Measurements from ENCODE around the gene KANTR.

KANTR gene

DNA sequence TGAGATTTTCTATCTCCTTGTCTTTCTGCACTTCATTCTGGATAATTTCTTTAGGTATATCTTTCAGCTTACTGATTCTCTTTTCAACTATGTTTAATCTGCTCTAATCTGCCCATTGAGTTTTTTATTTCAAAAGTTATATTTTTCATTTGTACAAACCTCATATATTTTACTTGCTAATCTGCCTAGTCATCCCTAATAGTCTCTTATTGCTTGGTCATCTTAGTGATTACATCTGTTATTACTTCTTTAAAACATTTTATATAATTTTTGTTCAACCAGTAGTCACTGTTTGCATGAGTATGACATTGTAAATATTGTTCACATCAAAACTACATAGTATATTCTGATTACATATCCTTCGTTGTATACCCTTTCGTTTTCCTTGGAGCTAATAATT is 32.4 kb downstream of the KANTR start:
- no peak overlapping the region for H2BK15ac ChIP-seq (ENCODE audit: low read length)
- no peak overlapping the region for H3K9ac ChIP-seq (ENCODE audit: low read depth, low read length, poor library complexity)
- H3K18ac ChIP-seq (ENCODE audit: low read length) = no peak overlapping the region
- no peak for DNase-seq (ENCODE audit: low spot score)
- H3K4me2 ChIP-seq (ENCODE audit: insufficient read depth, low read length, poor library complexity, severe bottlenecking) = no peak overlapping the region
- H2AFZ ChIP-seq (ENCODE audit: low read length) = no peak overlapping the region
- no peaks in the 10 kb centered on the region for H3K79me1 ChIP-seq (ENCODE audit: low read depth, low read length)
- H3K27ac ChIP-seq (replicated peaks; ENCODE audit: low read length) = no peak overlapping the region
- H3K4me3 ChIP-seq (ENCODE audit: low read length in 2 of 2) = no peak overlapping the region
- no peak overlapping the region for H4K91ac ChIP-seq (ENCODE audit: low read depth, low read length, poor library complexity)
- no peak overlapping the region for H2BK5ac ChIP-seq (ENCODE audit: low read length)
- no peak overlapping the region for H3K14ac ChIP-seq (ENCODE audit: low read length)
- peaks cover 0 to 6% of the 10 kb centered on the region in 2 donors for H3K36me3 ChIP-seq (replicated peaks in 1 of 2; ENCODE audit: control insufficient read depth in 2 of 2, insufficient read depth in 2 of 2, low read length in 2 of 2)
- no peak overlapping the region for H2BK120ac ChIP-seq (ENCODE audit: low read depth, low read length)
- H3K27me3 ChIP-seq (ENCODE audit: control insufficient read depth in 3 of 3, insufficient read depth in 3 of 3, low read depth in 1 of 3, low read length in 3 of 3) = no peaks in the 10 kb centered on the region
- H2BK12ac ChIP-seq (ENCODE audit: low read length) = no peak overlapping the region
- H2AK5ac ChIP-seq (ENCODE audit: low read depth, low read length) = no peak overlapping the region
- H3K4me1 ChIP-seq (ENCODE audit: control insufficient read depth in 2 of 2, insufficient read depth in 1 of 2, low read depth in 1 of 2, low read length in 2 of 2) = no peaks in the 10 kb centered on the region
- no CpG with 5 or more reads among the region's 2 CpGs for WGBS, 2 donors (ENCODE audit: extremely low coverage in 2 of 2, insufficient read length in 2 of 2, insufficient replicate concordance in 1 of 2)
- no peak overlapping the region for H3K4ac ChIP-seq (ENCODE audit: low read length)
- peaks cover 0 to 5% of the 10 kb centered on the region in 2 donors for H3K9me3 ChIP-seq (replicated peaks in 1 of 2; ENCODE audit: control insufficient read depth in 2 of 2, insufficient read depth in 1 of 2, low read depth in 1 of 2, low read length in 2 of 2)
- no peak overlapping the region for H4K8ac ChIP-seq (ENCODE audit: low read depth, low read length)
- no peak overlapping the region for H3K23ac ChIP-seq (ENCODE audit: low read depth, low read length, poor library complexity)

DNA sequence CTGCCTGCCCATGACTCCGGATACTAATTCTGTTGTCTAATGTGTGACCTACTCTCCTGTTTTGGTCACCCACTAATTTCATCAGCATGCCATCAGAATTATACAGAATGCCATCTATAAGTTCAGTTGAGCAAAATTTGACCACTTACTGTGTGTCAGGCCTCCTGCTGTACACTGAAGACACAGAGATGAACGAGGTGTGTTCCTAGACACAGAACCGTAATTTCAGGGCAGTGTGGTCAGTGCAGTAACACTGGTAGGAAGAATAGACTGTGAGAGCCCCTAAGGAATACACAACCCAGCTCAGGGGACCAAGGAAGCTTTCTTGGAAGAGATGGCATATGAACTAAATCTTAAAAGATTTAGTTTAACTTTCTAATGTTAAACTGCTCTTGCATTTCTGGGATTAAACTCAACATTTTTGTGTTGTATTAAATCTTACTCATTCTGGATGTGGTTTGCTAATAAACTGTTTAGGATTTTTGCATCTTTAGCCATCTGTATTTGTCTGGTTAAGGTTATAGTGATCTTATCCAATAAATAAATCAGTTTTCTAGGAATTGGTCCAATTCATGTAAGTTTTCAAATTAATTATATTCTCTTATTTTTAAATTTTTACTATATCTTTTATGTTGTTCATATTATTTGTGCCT is 34.3 kb downstream of the KANTR start:
- no peak overlapping the region for H3K4ac ChIP-seq (ENCODE audit: low read length)
- no peak overlapping the region for H2BK12ac ChIP-seq (ENCODE audit: low read length)
- H3K4me1 ChIP-seq (ENCODE audit: control insufficient read depth in 2 of 2, insufficient read depth in 1 of 2, low read depth in 1 of 2, low read length in 2 of 2) = no peaks in the 10 kb centered on the region
- no peak overlapping the region for H3K18ac ChIP-seq (ENCODE audit: low read length)
- DNase-seq (ENCODE audit: low spot score) = no peak
- no peak overlapping the region for H2BK15ac ChIP-seq (ENCODE audit: low read length)
- no CpG with 5 or more reads among the region's 3 CpGs for WGBS, 2 donors (ENCODE audit: extremely low coverage in 2 of 2, insufficient read length in 2 of 2, insufficient replicate concordance in 1 of 2)
- H3K27me3 ChIP-seq (ENCODE audit: control insufficient read depth in 3 of 3, insufficient read depth in 3 of 3, low read depth in 1 of 3, low read length in 3 of 3) = no peaks in the 10 kb centered on the region
- no peak overlapping the region for H3K4me3 ChIP-seq (ENCODE audit: low read length in 2 of 2)
- no peak overlapping the region for H3K4me2 ChIP-seq (ENCODE audit: insufficient read depth, low read length, poor library complexity, severe bottlenecking)
- no peak overlapping the region for H2AK5ac ChIP-seq (ENCODE audit: low read depth, low read length)
- H3K27ac ChIP-seq (replicated peaks; ENCODE audit: low read length) = no peak overlapping the region
- H2BK120ac ChIP-seq (ENCODE audit: low read depth, low read length) = no peak overlapping the region
- H3K9me3 ChIP-seq (replicated peaks in 1 of 2; ENCODE audit: control insufficient read depth in 2 of 2, insufficient read depth in 1 of 2, low read depth in 1 of 2, low read length in 2 of 2) = peaks cover 0 to 5% of the 10 kb centered on the region in 2 donors
- no peak overlapping the region for H3K14ac ChIP-seq (ENCODE audit: low read length)
- H3K23ac ChIP-seq (ENCODE audit: low read depth, low read length, poor library complexity) = no peak overlapping the region
- no peak overlapping the region for H2AFZ ChIP-seq (ENCODE audit: low read length)
- no peak overlapping the region for H3K9ac ChIP-seq (ENCODE audit: low read depth, low read length, poor library complexity)
- H4K91ac ChIP-seq (ENCODE audit: low read depth, low read length, poor library complexity) = no peak overlapping the region
- H3K36me3 ChIP-seq (replicated peaks in 1 of 2; ENCODE audit: control insufficient read depth in 2 of 2, insufficient read depth in 2 of 2, low read length in 2 of 2) = peaks cover 0 to 6% of the 10 kb centered on the region in 2 donors
- H3K79me1 ChIP-seq (ENCODE audit: low read depth, low read length) = no peaks in the 10 kb centered on the region
- no peak overlapping the region for H4K8ac ChIP-seq (ENCODE audit: low read depth, low read length)
- H2BK5ac ChIP-seq (ENCODE audit: low read length) = no peak overlapping the region

DNA sequence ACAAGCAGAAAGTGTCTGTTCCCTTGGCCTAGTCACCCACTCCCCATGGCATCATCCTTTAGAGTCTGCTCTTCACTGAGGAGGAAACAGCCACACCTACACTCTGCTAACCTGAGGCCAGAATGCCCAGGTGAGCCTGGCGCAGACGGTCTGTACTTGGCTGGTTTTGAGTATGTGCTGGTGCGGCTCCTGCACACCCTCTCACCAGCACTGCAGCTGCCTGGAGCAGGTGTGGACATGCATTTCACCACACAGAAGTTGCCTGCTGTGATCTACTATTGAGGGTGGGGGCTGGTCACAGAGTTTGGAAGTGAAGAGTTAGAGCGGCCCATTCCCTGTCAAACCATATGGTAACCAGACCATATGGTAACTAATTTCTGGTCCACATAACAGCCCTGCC is 39.5 kb downstream of the KANTR start:
- H3K23ac ChIP-seq (ENCODE audit: low read depth, low read length, poor library complexity) = no peak overlapping the region
- no peak overlapping the region for H2BK15ac ChIP-seq (ENCODE audit: low read length)
- no peak overlapping the region for H3K4ac ChIP-seq (ENCODE audit: low read length)
- H4K91ac ChIP-seq (ENCODE audit: low read depth, low read length, poor library complexity) = no peak overlapping the region
- no peak overlapping the region for H4K8ac ChIP-seq (ENCODE audit: low read depth, low read length)
- no peak overlapping the region for H3K14ac ChIP-seq (ENCODE audit: low read length)
- H2BK12ac ChIP-seq (ENCODE audit: low read length) = no peak overlapping the region
- no peak overlapping the region for H2AK5ac ChIP-seq (ENCODE audit: low read depth, low read length)
- H3K9me3 ChIP-seq (replicated peaks in 1 of 2; ENCODE audit: control insufficient read depth in 2 of 2, insufficient read depth in 1 of 2, low read depth in 1 of 2, low read length in 2 of 2) = no peaks in the 10 kb centered on the region
- H3K9ac ChIP-seq (ENCODE audit: low read depth, low read length, poor library complexity) = no peak overlapping the region
- WGBS, 2 donors (ENCODE audit: extremely low coverage in 2 of 2, insufficient read length in 2 of 2, insufficient replicate concordance in 1 of 2) = no CpG with 5 or more reads among the region's 4 CpGs
- H3K4me1 ChIP-seq (ENCODE audit: control insufficient read depth in 2 of 2, insufficient read depth in 1 of 2, low read depth in 1 of 2, low read length in 2 of 2) = no peaks in the 10 kb centered on the region
- no peak overlapping the region for H3K4me3 ChIP-seq (ENCODE audit: low read length in 2 of 2)
- H2BK120ac ChIP-seq (ENCODE audit: low read depth, low read length) = no peak overlapping the region
- no peak overlapping the region for H3K4me2 ChIP-seq (ENCODE audit: insufficient read depth, low read length, poor library complexity, severe bottlenecking)
- H3K27me3 ChIP-seq (ENCODE audit: control insufficient read depth in 3 of 3, insufficient read depth in 3 of 3, low read depth in 1 of 3, low read length in 3 of 3) = no peaks in the 10 kb centered on the region
- no peak overlapping the region for H2BK5ac ChIP-seq (ENCODE audit: low read length)
- H3K18ac ChIP-seq (ENCODE audit: low read length) = no peak overlapping the region
- no peak for DNase-seq (ENCODE audit: low spot score)
- H3K36me3 ChIP-seq (replicated peaks in 1 of 2; ENCODE audit: control insufficient read depth in 2 of 2, insufficient read depth in 2 of 2, low read length in 2 of 2) = no peaks in the 10 kb centered on the region
- no peak overlapping the region for H3K27ac ChIP-seq (replicated peaks; ENCODE audit: low read length)
- H2AFZ ChIP-seq (ENCODE audit: low read length) = no peak overlapping the region
- H3K79me1 ChIP-seq (ENCODE audit: low read depth, low read length) = no peaks in the 10 kb centered on the region

DNA sequence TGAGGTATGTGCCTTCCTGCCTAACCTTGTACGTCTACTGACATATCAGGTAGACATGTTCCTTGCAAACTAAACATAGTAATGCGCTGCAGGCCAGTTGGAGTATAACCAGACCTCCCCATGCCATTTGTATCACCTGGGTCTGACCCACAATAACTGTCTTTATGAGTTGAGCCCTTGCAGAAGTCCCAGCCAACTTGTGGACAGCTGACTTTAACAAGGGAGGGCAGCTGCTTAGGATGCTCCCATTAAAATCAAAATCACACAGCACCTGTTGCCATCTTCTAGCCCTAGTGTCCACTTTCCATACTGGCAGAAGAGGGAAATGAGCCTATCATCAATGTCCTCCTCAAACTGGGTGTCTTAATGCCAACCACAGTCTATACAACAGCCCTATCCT is 41.6 kb downstream of the KANTR start:
- no peak overlapping the region for H3K18ac ChIP-seq (ENCODE audit: low read length)
- H3K14ac ChIP-seq (ENCODE audit: low read length) = no peak overlapping the region
- H3K9ac ChIP-seq (ENCODE audit: low read depth, low read length, poor library complexity) = no peak overlapping the region
- H4K91ac ChIP-seq (ENCODE audit: low read depth, low read length, poor library complexity) = no peak overlapping the region
- no peak overlapping the region for H2BK120ac ChIP-seq (ENCODE audit: low read depth, low read length)
- no peak overlapping the region for H2BK15ac ChIP-seq (ENCODE audit: low read length)
- H3K4ac ChIP-seq (ENCODE audit: low read length) = no peak overlapping the region
- H4K8ac ChIP-seq (ENCODE audit: low read depth, low read length) = no peak overlapping the region
- no peak overlapping the region for H2AFZ ChIP-seq (ENCODE audit: low read length)
- no peak overlapping the region for H2BK12ac ChIP-seq (ENCODE audit: low read length)
- DNase-seq (ENCODE audit: low spot score) = no peak
- no peak overlapping the region for H3K23ac ChIP-seq (ENCODE audit: low read depth, low read length, poor library complexity)
- H3K4me2 ChIP-seq (ENCODE audit: insufficient read depth, low read length, poor library complexity, severe bottlenecking) = no peak overlapping the region
- H3K4me1 ChIP-seq (ENCODE audit: control insufficient read depth in 2 of 2, insufficient read depth in 1 of 2, low read depth in 1 of 2, low read length in 2 of 2) = no peaks in the 10 kb centered on the region
- WGBS, 2 donors (ENCODE audit: extremely low coverage in 2 of 2, insufficient read length in 2 of 2, insufficient replicate concordance in 1 of 2) = no CpG with 5 or more reads among the region's 2 CpGs
- no peak overlapping the region for H3K4me3 ChIP-seq (ENCODE audit: low read length in 2 of 2)
- H3K27me3 ChIP-seq (ENCODE audit: control insufficient read depth in 3 of 3, insufficient read depth in 3 of 3, low read depth in 1 of 3, low read length in 3 of 3) = no peaks in the 10 kb centered on the region
- no peaks in the 10 kb centered on the region for H3K9me3 ChIP-seq (replicated peaks in 1 of 2; ENCODE audit: control insufficient read depth in 2 of 2, insufficient read depth in 1 of 2, low read depth in 1 of 2, low read length in 2 of 2)
- no peak overlapping the region for H2BK5ac ChIP-seq (ENCODE audit: low read length)
- no peak overlapping the region for H3K27ac ChIP-seq (replicated peaks; ENCODE audit: low read length)
- no peaks in the 10 kb centered on the region for H3K36me3 ChIP-seq (replicated peaks in 1 of 2; ENCODE audit: control insufficient read depth in 2 of 2, insufficient read depth in 2 of 2, low read length in 2 of 2)
- H3K79me1 ChIP-seq (ENCODE audit: low read depth, low read length) = no peaks in the 10 kb centered on the region
- H2AK5ac ChIP-seq (ENCODE audit: low read depth, low read length) = no peak overlapping the region
